GM10248 (cell line): ENCODE measurements around the gene UCHL5.
A peak's percentile ranks its signal among the peaks of the same experiment; 100 is the strongest.
"Not testable (repeated sequence)": the region's sequence is repeated elsewhere in the genome, so short reads cannot be mapped to it uniquely, and the experiment has no call there.

Source experiments
- CTCF ChIA-PET: fragments of 300-600 bp; sonication (Branson Sonifier 250); formaldehyde crosslinking; extraction: SDS; loops from one replicate; lab custom pipeline; 2021; ENCODE audit warnings: antibody characterized with exemption; lab: Yijun Ruan, JAX
- POLR2A ChIA-PET: fragments of 350-650 bp; sonication (Branson Sonifier 250); formaldehyde crosslinking; extraction: SDS; loops from one replicate; lab custom pipeline; 2020; ENCODE audit warnings: antibody characterized with exemption; lab: Yijun Ruan, JAX
- DNase-seq: peaks from one replicate; pipeline ENCODE4 v3.0.0; 2012; ENCODE audit errors: extremely low spot score
- CTCF ChIP-seq: IDR thresholded peaks from 2 replicates; pipeline ENCODE4 v1.5.1; 2012; ENCODE audit warnings: mild to moderate bottlenecking, low read depth; ENCODE audit errors: extremely low read depth, missing control alignments, control extremely low read depth

UCHL5 gene

GRCh38 chr1:193060406-193060805 lies 1.2 kb upstream of the UCHL5 start:
- ChIA-PET CTCF (no interaction called here), POLR2A (no interaction called here)
- DNase-seq, result no peak
- TF ChIP-seq CTCF, result no peak

- TF ChIP-seq CTCF, result no peak
- no peak for DNase-seq
- ChIA-PET POLR2A (no interaction called here), CTCF (no interaction called here)
Measured at GRCh38 chr1:193060115-193060403, 899 bp upstream of the UCHL5 start.

- DNase-seq, result peak; percentile 75
- CTCF ChIA-PET, result interaction anchor here (0.8 to 2.7 kb wide), 16 partner anchors 12 to 253 kb away, joined by 3 to 21 read pairs (median 4); partner anchors contain the start of genes CDC73 and GLRX2
- POLR2A ChIA-PET, result interaction anchor here (0.5 to 2.0 kb wide), 7 partner anchors 12 to 252 kb away, joined by 3 to 15 read pairs (median 4); partner anchors contain the start of genes GLRX2 and RGS2
- no peak for TF ChIP-seq CTCF
Measured at GRCh38 chr1:193058529-193059281, 455 bp downstream of the UCHL5 start.

GRCh38 chr1:193054169-193054675 lies 4.9 kb downstream of the UCHL5 start:
- TF ChIP-seq CTCF, result no peak
- ChIA-PET CTCF (interaction anchor here (1.4 kb wide), 1 partner anchor 22 kb away, joined by 3 read pairs; no protein-coding TSS in a partner anchor), POLR2A (no interaction called here)
- DNase-seq, result no peak

GRCh38 chr1:193048913-193049312 lies 10.2 kb downstream of the UCHL5 start:
- POLR2A ChIA-PET, result not testable (repeated sequence)
- CTCF ChIA-PET, result interaction anchor here (1.1 kb wide), 1 partner anchor 10 kb away, joined by 3 read pairs; no protein-coding TSS in a partner anchor

GRCh38 chr1:193042766-193043691 lies 16.1 kb downstream of the UCHL5 start:
- no peak for TF ChIP-seq CTCF
- CTCF ChIA-PET, result interaction anchor here (0.7 to 0.9 kb wide), 3 partner anchors 11 to 44 kb away, joined by 3 read pairs; no protein-coding TSS in a partner anchor
- POLR2A ChIA-PET, result no interaction called here

More at GRCh38 chr1:193048913-193049312, 10.2 kb downstream of the UCHL5 start:
- not testable (repeated sequence) for DNase-seq

More at GRCh38 chr1:193042766-193043691, 16.1 kb downstream of the UCHL5 start:
- DNase-seq, result no peak
